Stimulated activated CD4-positive, alpha-beta T cell treated with anti-CD3 and anti-CD28 coated beads, Interleukin-12 subunit alpha, Interleukin-12 subunit beta, amount 100 ng/mL, for 24 hours (primary cell): ENCODE data around the gene SPTAN1.
"Not testable (repeated sequence)": the region's sequence is repeated elsewhere in the genome, so short reads cannot be mapped to it uniquely, and the experiment has no call there.

Experiments
- DNase-seq, 2 experiments: peaks; one replicate each; pipeline ENCODE4 v3.0.0-alpha.2; 2020; ENCODE audit warnings: low read depth in 2 of 2

The SPTAN1 gene

GRCh38 chr9:128552744-128553440, 505 bp downstream of the SPTAN1 start:
- peak; percentile 27 to 46 for DNase-seq

- no peak for DNase-seq
Measured at GRCh38 chr9:128553728-128554127, 1.3 kb downstream of the SPTAN1 start.

GRCh38 chr9:128554155-128554862, 1.9 kb downstream of the SPTAN1 start:
- DNase-seq, result peak in 1 of 2 experiments; percentile 11

GRCh38 chr9:128555180-128555721, 2.9 kb downstream of the SPTAN1 start:
- DNase-seq, result no peak

GRCh38 chr9:128556276-128556675, 3.9 kb downstream of the SPTAN1 start:
- no peak for DNase-seq

GRCh38 chr9:128556926-128557634, 4.7 kb downstream of the SPTAN1 start:
- no peak for DNase-seq

- DNase-seq, result peak; percentile 16 to 42
Measured at GRCh38 chr9:128558431-128559310, 6.3 kb downstream of the SPTAN1 start.

GRCh38 chr9:128565578-128565977, 13.2 kb downstream of the SPTAN1 start:
- DNase-seq, result no peak

GRCh38 chr9:128568470-128569078, 16.2 kb downstream of the SPTAN1 start:
- DNase-seq, result no peak

- no peak for DNase-seq
Measured at GRCh38 chr9:128575469-128575868, 23.1 kb downstream of the SPTAN1 start.

GRCh38 chr9:128575916-128576315, 23.5 kb downstream of the SPTAN1 start:
- DNase-seq, result no peak

- no peak for DNase-seq
Measured at GRCh38 chr9:128577206-128577605, 24.8 kb downstream of the SPTAN1 start.

- DNase-seq, result no peak
Measured at GRCh38 chr9:128579194-128579593, 26.8 kb downstream of the SPTAN1 start.

- DNase-seq, result no peak
Measured at GRCh38 chr9:128580731-128581130, 28.3 kb downstream of the SPTAN1 start.

GRCh38 chr9:128585155-128585554, 32.8 kb downstream of the SPTAN1 start:
- not testable (repeated sequence) for DNase-seq

GRCh38 chr9:128586934-128587333, 34.5 kb downstream of the SPTAN1 start:
- DNase-seq, result not testable (repeated sequence)

GRCh38 chr9:128587453-128587852, 35.1 kb downstream of the SPTAN1 start:
- DNase-seq, result peak; percentile 6 to 32

- DNase-seq, result no peak
Measured at GRCh38 chr9:128588581-128589233, 36.3 kb downstream of the SPTAN1 start.

GRCh38 chr9:128593039-128593438, 40.7 kb downstream of the SPTAN1 start:
- no peak for DNase-seq

GRCh38 chr9:128593856-128594255, 41.5 kb downstream of the SPTAN1 start:
- DNase-seq, result no peak
